T47D (cell line): ENCODE measurements around the gene PLCH1.

ENCODE experiments used
- DNase-seq, 2 experiments: peaks; one replicate each; pipeline versions ENCODE4 v3.0.0 to v3.0.0-alpha.2; 2011 to 2012; ENCODE audit warnings: low read depth in 1 of 2, low spot score in 1 of 2
- JUND ChIP-seq: IDR thresholded peaks from 2 replicates; pipeline ENCODE4 v1.6.1; 2012; ENCODE audit warnings: low read depth
- in situ Hi-C: cut with HindIII; loops from 2 replicates; pipeline ENCODE4 v1.10.0; 2016; ENCODE audit warnings: low sequenced_read_pairs, low pct_unique_long_range_greater_than_20kb

Gene PLCH1

DNA sequence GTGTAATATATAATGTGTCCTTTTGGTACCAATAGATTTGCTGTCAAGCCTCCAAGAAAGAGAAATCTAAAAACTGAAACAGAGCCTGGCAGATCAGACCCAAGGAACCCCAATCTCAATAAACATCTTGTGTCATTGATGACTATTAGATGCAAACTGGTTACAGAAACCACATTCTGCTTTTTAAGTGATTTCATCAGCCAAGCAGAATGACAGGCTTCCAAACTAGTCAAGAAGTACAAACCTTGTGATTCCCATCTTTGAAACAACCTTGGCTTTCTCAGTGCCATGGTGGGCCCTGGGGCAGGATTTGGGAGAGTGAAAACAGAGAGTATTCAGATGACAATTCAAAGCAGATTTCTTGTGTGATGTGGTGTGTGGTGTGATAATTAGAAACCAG lies 405.8 kb downstream of the PLCH1 start:
- DNase-seq: no peak
- in situ Hi-C loops: no loop called here
- TF ChIP-seq JUND: no peak

DNA sequence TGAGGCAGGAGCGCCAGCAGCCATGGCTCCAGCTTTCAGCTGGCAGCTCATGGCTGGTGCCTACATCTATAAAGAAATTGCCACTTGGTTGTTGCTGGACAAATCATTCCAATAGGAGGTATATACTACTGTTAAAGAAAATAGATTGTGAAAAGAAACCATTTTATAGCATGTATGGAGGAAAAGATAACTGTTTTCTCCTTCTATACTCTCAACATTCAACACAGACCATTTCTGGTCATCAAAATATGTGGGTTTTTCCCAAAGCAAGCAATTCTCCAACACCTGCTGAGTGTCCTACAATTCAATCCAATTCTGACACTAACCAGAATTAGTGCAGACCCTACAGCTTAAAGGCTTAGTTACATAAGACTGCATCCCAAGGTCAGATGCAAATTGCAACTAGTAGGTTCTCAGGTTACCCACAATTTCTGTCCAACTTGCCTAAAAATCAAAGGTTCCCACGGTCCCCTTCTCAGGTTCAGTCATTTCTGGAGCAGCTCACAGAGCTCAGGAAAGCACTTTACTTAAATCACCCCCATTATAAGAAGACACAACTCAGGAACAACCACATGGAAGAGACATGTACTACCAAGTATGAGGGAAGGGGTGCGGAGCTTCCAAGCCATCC lies 409.0 kb downstream of the PLCH1 start:
- no peak for TF ChIP-seq JUND
- in situ Hi-C loops: no loop called here
- DNase-seq: no peak

DNA sequence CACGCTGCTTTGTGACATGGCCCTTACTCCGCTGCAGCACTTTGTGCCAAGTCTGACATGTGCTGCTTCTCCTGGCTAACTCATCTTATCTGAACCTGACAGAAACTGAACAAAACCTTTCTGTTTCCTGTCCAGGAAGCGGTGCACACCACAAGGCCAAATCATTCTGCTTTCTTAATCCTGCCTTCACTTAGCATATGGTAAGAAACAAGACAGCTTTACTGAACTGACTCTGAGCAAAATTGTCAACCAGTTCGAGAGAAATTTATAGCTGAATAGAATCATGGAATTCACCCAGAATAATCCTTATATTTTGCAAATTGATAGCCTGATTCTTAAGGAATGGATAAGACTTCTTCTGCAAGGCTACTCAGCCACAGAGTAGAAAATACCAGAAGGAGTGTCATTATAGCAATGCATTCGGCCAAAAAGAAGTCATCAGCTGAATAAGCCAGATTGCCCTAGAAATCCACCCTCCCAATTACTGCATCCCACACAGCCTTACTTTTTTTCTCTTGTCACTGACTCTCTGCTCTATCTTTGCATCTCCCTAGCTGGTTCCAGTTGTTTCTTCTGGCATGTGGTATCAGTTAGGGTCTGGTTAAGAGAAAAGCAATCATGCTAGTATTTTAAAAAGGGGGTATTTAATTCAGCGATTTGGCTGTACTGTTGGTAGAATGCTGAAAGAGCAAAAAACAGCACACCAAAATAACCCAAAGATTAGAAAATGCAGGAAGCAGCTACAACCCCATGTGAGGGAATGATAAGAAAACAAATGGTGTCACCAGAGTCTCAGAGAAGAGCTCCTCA lies 409.8 kb downstream of the PLCH1 start:
- TF ChIP-seq JUND: no peak
- DNase-seq: no peak
- in situ Hi-C loops: no loop called here

DNA sequence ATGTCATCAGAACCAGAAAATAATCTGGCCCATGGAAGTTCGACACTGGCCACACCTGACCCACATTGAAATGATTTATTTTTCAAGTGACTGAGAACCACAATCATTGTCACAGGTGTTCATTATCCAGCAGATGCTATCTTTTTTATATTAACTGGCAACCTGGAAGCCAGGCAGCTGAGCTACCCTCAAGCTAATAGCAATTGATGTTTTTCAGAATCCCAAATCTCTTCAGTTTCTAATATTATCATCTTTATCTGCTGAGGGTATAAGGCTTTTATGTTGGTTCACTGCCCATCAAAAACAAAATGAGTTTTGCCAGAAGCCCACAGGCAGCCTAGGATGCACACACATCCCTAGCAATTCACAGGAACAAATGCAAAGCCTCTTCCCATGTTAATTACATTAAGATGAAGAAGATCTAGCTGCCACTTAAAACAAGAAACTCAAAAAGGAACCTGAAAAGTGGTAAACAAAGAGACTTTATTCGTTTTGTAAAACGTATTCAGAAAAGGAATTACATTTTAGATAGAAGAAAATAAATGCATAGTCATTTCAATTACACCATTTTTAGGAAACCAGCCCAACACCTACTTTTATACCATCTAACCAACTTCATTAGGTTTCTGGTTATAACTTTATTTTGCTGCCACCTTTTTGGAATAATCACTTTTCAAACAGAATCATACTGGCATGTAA lies 410.5 kb downstream of the PLCH1 start:
- in situ Hi-C loops: no loop called here
- no peak for DNase-seq
- no peak for TF ChIP-seq JUND

DNA sequence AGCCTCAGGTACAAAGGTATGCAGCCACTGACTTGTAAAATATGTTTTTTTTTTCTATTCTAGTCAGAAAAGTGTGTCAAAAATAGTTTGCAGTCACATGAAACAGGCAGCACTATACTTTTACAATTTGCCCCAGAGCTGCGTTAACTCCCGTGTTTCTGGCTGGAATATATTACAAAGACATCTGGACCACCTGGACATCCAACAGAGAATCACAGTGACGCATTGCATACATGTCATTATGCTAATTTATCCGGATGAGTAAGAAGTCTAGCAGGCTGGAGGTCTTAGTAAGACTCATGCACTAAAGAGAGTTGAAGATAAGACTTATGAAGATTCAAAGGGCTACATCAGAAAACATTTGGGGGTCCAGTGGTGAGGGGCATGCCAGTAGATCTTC lies 412.2 kb downstream of the PLCH1 start:
- TF ChIP-seq JUND: no peak
- in situ Hi-C loops: no loop called here
- DNase-seq: no peak

DNA sequence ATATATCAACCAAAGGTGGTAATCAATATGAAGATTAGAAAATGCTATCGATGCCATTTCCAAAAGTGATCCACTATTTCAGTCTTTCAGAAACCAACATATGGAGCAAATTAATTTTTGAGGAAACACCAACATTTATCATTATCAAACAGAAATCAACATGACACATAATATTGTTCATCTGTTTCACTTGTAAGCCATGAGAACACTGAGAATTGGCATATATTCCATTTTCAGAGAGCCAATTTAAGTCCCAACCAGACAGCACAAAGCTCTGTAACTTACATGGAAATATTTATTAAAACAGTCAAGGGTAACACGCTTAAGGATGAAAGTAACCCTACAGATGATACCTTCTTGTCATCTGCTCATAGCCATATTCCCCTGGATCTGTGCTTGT lies 413.8 kb downstream of the PLCH1 start:
- no peak for DNase-seq
- in situ Hi-C loops: no loop called here
- TF ChIP-seq JUND: no peak

DNA sequence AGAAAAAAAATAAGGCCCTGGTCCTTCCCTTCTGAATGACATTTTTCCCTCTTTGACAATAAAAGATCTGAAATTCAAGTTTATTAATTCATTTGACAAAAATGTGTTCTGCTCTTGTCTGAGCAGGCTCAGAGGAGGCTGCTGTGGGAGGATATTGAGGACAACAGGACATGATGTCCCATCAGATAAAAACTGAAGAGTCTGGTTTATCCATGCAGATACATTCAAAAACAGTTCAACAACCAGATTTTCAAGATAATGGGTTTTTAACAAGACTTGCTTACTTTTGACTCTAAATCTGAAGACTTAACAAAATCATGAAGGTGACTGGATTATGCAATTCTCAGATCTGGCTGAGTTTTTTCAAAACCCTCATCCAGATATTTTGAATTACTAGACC lies 414.5 kb downstream of the PLCH1 start:
- in situ Hi-C loops: no loop called here
- no peak for DNase-seq
- TF ChIP-seq JUND: no peak

DNA sequence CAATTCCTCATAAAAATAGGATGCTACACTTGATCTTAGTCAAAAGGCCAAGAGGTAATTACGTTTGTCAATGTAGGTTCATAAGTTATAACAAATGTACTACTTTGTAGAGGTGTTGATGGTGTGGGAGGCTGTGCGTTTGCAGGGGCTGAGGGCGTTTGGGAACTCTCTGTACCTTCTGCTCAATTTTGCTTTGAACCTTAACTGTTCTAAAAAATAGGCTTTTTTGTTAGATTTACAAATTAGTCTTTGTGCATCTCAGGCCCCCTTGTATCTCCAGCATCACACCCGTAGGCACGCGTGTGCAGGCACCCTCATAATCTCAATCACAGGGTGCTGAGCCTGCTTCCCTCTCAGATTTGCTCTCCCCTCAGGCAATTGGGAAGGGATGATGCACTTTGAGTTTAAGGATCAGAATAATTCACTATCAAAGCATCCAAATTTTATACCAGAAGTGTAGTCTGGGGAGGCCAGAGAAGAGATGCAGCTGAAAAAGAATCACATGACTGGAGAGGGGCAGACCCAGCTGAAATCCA lies 415.3 kb downstream of the PLCH1 start:
- in situ Hi-C loops: no loop called here
- TF ChIP-seq JUND: no peak
- DNase-seq: no peak

DNA sequence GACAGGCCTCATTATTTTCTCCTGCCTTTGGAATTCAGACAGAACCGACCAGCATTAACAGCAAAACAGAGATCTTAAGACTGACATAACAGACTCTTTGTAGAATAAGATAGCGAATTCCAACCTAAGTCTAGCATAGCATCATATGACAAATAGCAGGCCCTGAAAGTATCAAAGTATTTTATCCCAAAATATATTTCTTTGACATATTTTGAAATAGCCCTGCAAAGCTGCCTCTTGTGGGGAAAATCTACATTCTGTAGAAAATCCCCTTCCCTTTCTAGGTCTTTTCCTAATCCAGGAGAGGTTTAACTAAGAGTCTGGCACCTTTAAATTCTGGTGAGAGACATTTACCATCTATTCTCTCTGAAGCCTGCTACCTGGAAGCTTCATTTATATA lies 417.0 kb downstream of the PLCH1 start:
- no peak for DNase-seq
- TF ChIP-seq JUND: no peak
- in situ Hi-C loops: no loop called here

DNA sequence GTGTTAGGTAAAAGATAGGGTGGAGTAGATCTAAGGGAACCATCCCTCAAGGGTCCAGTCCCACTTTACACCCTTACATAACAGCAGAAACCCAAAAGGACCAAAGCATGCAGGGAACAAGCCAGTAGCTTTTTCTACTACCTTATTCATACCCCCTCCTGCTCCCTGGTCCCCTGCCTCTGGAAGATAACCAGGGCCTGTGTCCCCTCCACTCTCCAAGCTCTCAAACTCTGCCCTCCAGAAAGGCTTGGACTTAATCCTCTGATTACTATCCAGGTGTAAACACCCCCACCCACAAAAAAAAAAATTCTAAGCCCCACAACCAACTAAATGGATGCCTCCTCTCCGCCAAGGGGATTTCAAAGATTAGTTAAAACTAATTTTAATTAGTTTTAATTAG lies 417.4 kb downstream of the PLCH1 start:
- in situ Hi-C loops: no loop called here
- DNase-seq: no peak
- TF ChIP-seq JUND: no peak

DNA sequence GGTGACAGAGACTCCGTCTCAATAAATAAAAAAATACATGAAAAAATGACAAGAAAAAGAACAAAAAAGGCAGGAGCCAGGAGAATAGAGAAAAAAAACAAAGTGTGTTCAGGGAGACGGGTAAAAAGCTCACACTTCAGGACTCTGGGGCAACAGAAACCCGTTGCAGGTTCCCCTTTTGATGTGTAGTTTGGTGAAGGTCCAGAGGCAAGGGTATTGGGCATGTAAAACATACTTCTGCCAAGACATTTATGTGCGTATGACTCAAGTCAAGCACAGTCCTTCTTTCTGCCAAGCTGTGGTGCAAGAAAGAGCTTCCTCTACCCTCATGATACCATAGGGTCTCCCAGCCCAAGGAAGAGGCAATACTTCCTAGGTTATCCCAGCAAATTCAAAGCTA lies 418.0 kb downstream of the PLCH1 start:
- DNase-seq: no peak
- TF ChIP-seq JUND: no peak
- in situ Hi-C loops: no loop called here

DNA sequence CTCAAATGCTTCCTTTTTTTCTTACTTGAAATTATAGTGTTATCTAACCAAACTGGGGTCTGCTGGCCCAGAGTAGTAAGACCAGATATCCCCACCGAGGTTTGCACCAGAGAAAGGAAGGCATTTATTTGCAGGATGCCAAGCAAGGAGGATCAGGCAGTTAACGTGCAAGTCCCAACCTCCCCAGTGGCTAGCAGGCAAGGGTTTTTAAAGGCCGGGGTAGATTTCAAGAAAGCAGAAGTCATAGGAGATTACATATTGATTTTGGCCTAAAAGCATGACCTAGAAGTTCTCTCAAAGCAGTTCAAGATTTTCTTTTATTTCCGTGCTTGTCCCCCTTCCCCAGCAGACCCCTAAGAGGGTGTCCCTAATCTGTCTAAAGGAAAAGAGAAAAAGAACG lies 418.6 kb downstream of the PLCH1 start:
- DNase-seq: no peak
- TF ChIP-seq JUND: no peak
- in situ Hi-C loops: no loop called here
